Ovary (tissue), 10 donors: ENCODE measurements around the gene FAR1. TPM values are rescaled to one million over a fixed set of nuclear protein-coding genes. Genes with fewer than 3 reads are reported as not detected.
A peak's percentile ranks its signal among the peaks of the same experiment; 100 is the strongest.
"Not testable (repeated sequence)": the region's sequence is repeated elsewhere in the genome, so short reads cannot be mapped to it uniquely, and the experiment has no call there.

Experiments used
- DNase-seq, 5 donors: peaks; one replicate each; pipeline ENCODE4 v3.0.0-alpha.2; 2019 to 2020
- H3K27ac ChIP-seq, 2 donors: fragments of 200-600 bp; one replicate each; pipeline versions ENCODE4 v1.5.1 to v1.8.0; 2019 to 2022
- H3K27me3 ChIP-seq: fragments of 200-600 bp; one replicate; pipeline ENCODE4 v1.8.0; 2022
- H3K36me3 ChIP-seq: fragments of 200-600 bp; sonication (generic); one replicate; pipeline ENCODE4 v1.5.1; 2019
- H3K4me1 ChIP-seq: one replicate; pipeline ENCODE4 v1.8.1; 2013; ENCODE audit warnings: mild to moderate bottlenecking, moderate library complexity; ENCODE audit not compliant: insufficient read depth
- H3K4me3 ChIP-seq: fragments of 200-600 bp; sonication (generic); one replicate; pipeline ENCODE4 v1.5.1; 2017
- H3K9me3 ChIP-seq, 2 donors: fragments of 200-600 bp in 1 of 2; sonication (generic) in 1 of 2; one replicate each; pipeline versions ENCODE4 v1.5.1 to v1.8.1; 2013 to 2019; ENCODE audit warnings: mild to moderate bottlenecking in 1 of 2, moderate library complexity in 1 of 2
- CTCF ChIP-seq, 3 donors: fragments of 450-650 bp in 2 of 3; fragments of 200-600 bp in 1 of 3; IDR thresholded peaks; one replicate each; pipeline versions ENCODE4 v1.5.1 to v1.8.0; 2016 to 2022; ENCODE audit warnings: antibody characterized with exemption in 3 of 3, mild to moderate bottlenecking in 1 of 3
- EP300 ChIP-seq: sonication (generic); formaldehyde crosslinking; IDR thresholded peaks from one replicate; pipeline ENCODE4 v1.6.1; 2017; ENCODE audit warnings: antibody characterized with exemption
- POLR2A ChIP-seq: fragments of 450-650 bp; IDR thresholded peaks from one replicate; pipeline ENCODE4 v1.6.1; 2017; ENCODE audit warnings: antibody characterized with exemption, mild to moderate bottlenecking, moderate library complexity
- WGBS, 3 donors: extraction: QIAGEN DNeasy Blood & Tissue Kit in 1 of 3; methylation state at CpG; one replicate each; pipeline versions ENCODE4 v1.1.5 to v1.1.7; 2013 to 2017; 5-methylcytosine and 5-hydroxymethylcytosine counted together
- intact Hi-C, 4 donors: fragments of 100-400 bp; cut with DNase I; formaldehyde crosslinking; loops; one replicate each; pipeline versions ENCODE4 v1.11.0 to v1.15.1; 2022 to 2023
- long read RNA-seq, 3 donors: library from polyadenylated mRNA in 2 of 3; unstranded in 2 of 3; transcript quantifications; one replicate each; pipeline ENCODE4 v2.0.0 and lab custom pipeline, GENCODE V29; 2021 to 2026
- polyA plus RNA-seq, 2 donors: library from polyadenylated mRNA; stranded (reverse); fragments of 200-250 nt in 1 of 2; fragments of 350-450 nt in 1 of 2; fragmentation: Illumina TruSeq in 1 of 2; extraction: RNeasy Lipid Tissue Mini Kit (QIAGEN cat#74804) in 1 of 2; gene quantifications; one replicate each; pipeline ENCODE4 v1.2.3, GENCODE V29; 2013 to 2014
- total RNA-seq, 7 donors: library from RNA; depleted of rRNA in 2 of 7; stranded (reverse); fragments of >200 nt in 2 of 7; fragmentation: NEBNext Ultra II Directional in 3 of 7; extraction: Animal tissue kit (Norgen Biotek cat#: 25700) in 3 of 7; gene quantifications; one replicate each; pipeline versions ENCODE4 v1.1.0 to v1.2.4, GENCODE V29; 2016 to 2023
- donor health status: DM: no; HTN: no; CAD: no; lungs with moderate emphysema.
- donor health status: DM: no; HTN: no; CAD: no.
- donor health status: Bipolar disorder and iron deficiency.
- donor health status: DM: yes; HTN: yes; CAD: no.
- donor health status: DM: no; HTN: no; CAD: no.
- donor health status: DM: yes; HTN: yes; CAD: no.

Gene FAR1
- total RNA-seq (10 to 100 TPM; 38.9 to 52.1 (median 42.2) TPM), polyA plus RNA-seq (10 to 100 TPM; 14.2 to 29.3 TPM)
- long read RNA-seq, donor 1, full-length matches to known transcripts: 5 of 16 reads
- long read RNA-seq, donor 1, partial matches to known transcripts: 8 of 16 reads
- long read RNA-seq, donor 1, other reads (novel, unspliced or antisense): 3 of 16 reads
- long read RNA-seq, donor 2, full-length matches to known transcripts: 21 of 21 reads
- long read RNA-seq, donor 2, partial matches to known transcripts: 0 of 21 reads
- long read RNA-seq, donor 2, other reads (novel, unspliced or antisense): 0 of 21 reads
- long read RNA-seq, donor 3, full-length matches to known transcripts: 33 of 39 reads
- long read RNA-seq, donor 3, partial matches to known transcripts: 1 of 39 reads
- long read RNA-seq, donor 3, other reads (novel, unspliced or antisense): 5 of 39 reads

- Histone ChIP-seq H3K4me1 (peaks cover 4% of the 10 kb centered on the region), H3K27me3 (no peaks in the 10 kb centered on the region), H3K4me3 (peak within 1 kb of the TSS; percentile 98), H3K9me3 (no peaks in the 10 kb centered on the region), H3K27ac (peak within 1 kb of the TSS; percentile 76 to 90), H3K36me3 (no peaks in the 10 kb centered on the region)
- WGBS, 3 donors: 0 to 1% (median 0%) methylated on average over 58 to 104 of the region's 104 CpGs
- DNase-seq: peak; percentile 95 to 98 (median 96)
- intact Hi-C loops: no loop called here
- TF ChIP-seq CTCF (IDR thresholded peaks at IDR 0.05) (peak; percentile 49 to 75 (median 63)), POLR2A (peak; percentile 76), EP300 (no peak)
Measured at GRCh38 chr11:13668102-13668956, at the start of gene FAR1. Gene FAR1 (plus strand): TSS chr11:13668668. CDS start chr11:13694766, 26,098 bp downstream.

GRCh38 chr11:13620063-13620462, 48.4 kb upstream of the FAR1 start:
- intact Hi-C loops: no loop called here
- H3K4me3 ChIP-seq: no peak overlapping the region
- no peak for DNase-seq
- no peak for TF ChIP-seq POLR2A
- no peak for TF ChIP-seq CTCF (IDR thresholded peaks at IDR 0.05)
- TF ChIP-seq EP300: no peak
- WGBS, 3 donors: 52 to 67% (median 58%) methylated on average over 2 of the region's 2 CpGs
- no peaks in the 10 kb centered on the region for H3K9me3 ChIP-seq
- H3K27me3 ChIP-seq: no peaks in the 10 kb centered on the region
- H3K36me3 ChIP-seq: no peaks in the 10 kb centered on the region
- H3K4me1 ChIP-seq: no peaks in the 10 kb centered on the region
- no peak overlapping the region for H3K27ac ChIP-seq

- 85 to 90% (median 90%) methylated on average over 3 of the region's 3 CpGs for WGBS, 3 donors
- DNase-seq, intact Hi-C loops: not testable (repeated sequence)
Measured at GRCh38 chr11:13626818-13627217, 41.6 kb upstream of the FAR1 start.

GRCh38 chr11:13628634-13629033, 39.8 kb upstream of the FAR1 start:
- intact Hi-C loops, DNase-seq, H3K4me1 ChIP-seq, H3K4me3 ChIP-seq, H3K27me3 ChIP-seq, H3K36me3 ChIP-seq, H3K9me3 ChIP-seq, H3K27ac ChIP-seq: not testable (repeated sequence)
- WGBS, 3 donors: 59 to 87% (median 80%) methylated on average over 8 of the region's 8 CpGs

More at GRCh38 chr11:13626818-13627217, 41.6 kb upstream of the FAR1 start:
- H3K27ac ChIP-seq, H3K4me3 ChIP-seq, H3K27me3 ChIP-seq, H3K4me1 ChIP-seq, H3K9me3 ChIP-seq, H3K36me3 ChIP-seq: not testable (repeated sequence)

GRCh38 chr11:13629779-13630178, 38.7 kb upstream of the FAR1 start:
- intact Hi-C loops: no loop called here
- H3K36me3 ChIP-seq: no peaks in the 10 kb centered on the region
- H3K27me3 ChIP-seq: no peaks in the 10 kb centered on the region
- TF ChIP-seq EP300 (no peak), POLR2A (no peak), CTCF (IDR thresholded peaks at IDR 0.05) (no peak)
- H3K4me1 ChIP-seq: no peaks in the 10 kb centered on the region
- H3K4me3 ChIP-seq: no peak overlapping the region
- no peak overlapping the region for H3K27ac ChIP-seq
- no peak for DNase-seq
- no peaks in the 10 kb centered on the region for H3K9me3 ChIP-seq
- 86 to 91% (median 89%) methylated on average over 1 of the region's 1 CpG for WGBS, 3 donors
